NCI-H2081 (cell line): Measurements from ENCODE around the gene ATP10A.

Experiments
- DNase-seq, 2 experiments: peaks; one replicate each; lab custom pipeline; 2025; lab: John Stamatoyannopoulos, UW

Gene ATP10A

DNA sequence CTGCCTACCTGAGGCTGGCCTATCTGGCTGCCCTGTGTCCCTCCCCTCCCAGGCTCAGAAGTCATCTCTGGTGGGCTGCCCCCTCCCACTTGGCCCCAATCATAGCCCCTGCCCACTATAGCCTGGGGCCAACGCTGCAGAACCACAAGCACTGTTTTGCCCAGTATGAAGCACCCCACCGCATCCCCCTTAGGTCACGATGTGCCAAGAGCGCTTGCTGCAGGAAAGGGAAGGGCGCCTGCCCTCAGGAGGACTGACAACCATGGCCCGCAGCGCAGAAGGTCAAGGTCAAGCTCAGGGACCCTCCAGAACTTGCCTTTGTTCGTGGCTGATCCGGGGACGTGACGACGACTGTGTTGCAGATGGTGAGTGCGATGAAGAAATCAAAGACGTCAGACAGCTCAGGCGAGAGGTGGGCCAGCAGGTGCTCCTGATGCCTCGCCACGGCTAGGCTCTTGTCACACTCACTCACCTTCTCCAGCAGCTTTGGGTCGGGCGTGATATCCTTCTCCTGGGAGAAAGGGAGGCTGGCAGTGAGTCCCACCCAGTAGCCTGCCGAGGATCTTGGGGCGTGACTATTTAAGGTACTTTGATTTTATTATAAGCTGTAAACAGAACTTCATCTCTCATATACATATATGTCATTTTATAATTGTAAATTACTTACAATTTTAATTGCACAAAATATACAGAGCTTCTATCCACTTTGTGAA lies 146.6 kb downstream of the ATP10A start:
- no peak for DNase-seq

DNA sequence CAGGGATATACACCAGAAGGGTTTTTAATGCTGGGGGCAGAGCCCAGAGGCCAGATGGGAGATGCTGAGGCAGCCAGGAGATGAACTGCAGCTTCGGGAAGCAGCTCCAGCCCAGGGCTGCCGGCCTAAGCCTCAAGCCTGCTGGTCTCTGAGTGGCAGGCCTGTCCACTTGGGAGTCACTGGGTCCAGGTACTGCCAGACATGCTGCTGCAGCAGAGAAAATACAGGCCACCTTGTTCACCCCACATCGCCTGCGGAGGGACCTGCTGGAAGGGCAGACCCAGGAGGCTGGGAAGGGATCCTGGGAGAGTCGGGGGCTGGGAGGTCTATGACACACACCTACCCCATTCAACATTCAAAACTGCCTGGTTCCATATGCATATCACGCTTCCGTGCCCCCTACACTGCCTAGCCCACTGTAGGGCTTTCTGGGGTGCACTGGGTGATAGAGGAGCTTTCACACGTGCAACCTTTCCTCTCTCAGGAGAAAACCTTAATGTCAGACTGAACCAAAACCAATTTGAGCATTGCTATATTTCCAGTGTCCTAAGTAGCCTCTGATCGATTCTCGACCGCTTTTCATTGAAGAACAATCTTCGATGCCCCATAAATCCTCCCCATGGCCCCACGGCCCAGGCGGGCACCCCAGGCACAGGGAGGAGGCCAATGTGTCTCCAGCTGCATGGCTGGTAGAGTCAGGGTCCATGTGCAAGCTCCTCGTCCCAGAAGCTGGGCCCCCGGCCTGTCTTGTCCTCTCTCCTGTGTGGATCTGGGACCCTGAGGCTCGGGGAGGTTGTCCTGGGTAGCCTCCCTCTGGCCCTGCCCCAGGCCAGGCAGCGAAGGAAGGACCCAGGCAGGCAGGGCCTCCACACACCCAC lies 147.4 kb downstream of the ATP10A start:
- DNase-seq, result no peak

- DNase-seq, result no peak
Measured at GRCh38 chr15:25714538-25714840, 148.6 kb downstream of the ATP10A start.

DNA sequence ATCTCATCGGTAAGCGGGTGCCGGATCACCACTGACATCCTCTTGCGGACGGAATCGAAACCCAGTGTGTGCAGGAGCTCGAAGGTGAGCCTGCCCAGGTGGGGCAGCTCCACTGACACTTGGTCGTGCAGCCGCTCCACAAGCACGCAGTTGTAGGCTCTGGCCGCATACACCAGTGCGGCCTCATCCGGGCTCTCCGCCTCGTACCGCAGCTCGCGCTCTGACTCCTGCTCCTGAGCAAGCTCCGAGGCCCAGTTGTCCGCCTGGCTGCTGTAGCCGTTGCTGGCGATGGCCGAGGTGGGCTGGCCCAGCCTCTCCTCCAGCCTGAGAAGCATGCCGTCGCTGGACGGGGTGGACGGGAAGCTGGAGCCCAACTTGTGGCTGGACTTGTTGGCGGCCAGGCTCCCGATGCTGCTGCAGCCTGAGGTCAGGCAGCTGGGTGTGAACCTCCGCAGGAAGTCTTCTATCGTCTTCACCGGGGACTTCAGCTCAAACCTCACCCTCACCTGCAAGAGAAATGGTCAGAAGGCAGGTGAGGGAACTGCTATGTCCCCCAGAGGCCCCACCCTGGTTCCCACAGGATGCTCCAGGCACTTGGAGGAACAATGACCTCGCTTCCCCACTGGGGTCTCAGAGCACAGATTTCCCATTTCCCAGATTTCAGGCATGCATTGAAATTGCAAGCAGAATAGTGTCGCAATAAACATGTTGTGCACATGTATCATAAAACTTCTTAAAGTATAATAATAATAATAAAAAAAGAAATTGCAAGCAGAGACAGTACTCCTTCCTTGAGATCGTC lies 149.2 kb downstream of the ATP10A start:
- DNase-seq, result no peak

DNA sequence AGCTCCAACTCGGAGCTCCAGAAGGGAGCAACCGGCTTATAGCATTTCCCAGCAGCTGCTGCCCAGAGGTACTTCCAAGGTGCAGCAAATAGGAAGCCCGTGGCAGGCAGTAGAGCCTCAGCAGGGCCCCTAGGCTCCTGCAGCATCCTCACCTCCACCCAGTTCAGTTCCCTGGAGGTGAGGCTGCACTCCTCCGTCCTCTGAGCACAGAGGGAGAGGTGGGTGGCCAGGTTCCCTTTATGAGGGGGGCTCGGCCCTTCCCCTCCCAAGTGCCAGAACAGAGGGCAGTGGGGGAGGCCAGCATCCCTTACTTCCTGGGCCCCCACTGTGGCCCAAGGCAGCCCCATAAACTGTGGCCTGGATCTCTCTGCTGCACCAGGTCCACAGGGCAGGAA lies 150.2 kb downstream of the ATP10A start:
- no peak for DNase-seq

GRCh38 chr15:25712192-25712960 lies 150.8 kb downstream of the ATP10A start:
- no peak for DNase-seq

- DNase-seq, result no peak
Measured at GRCh38 chr15:25711691-25712090, 151.4 kb downstream of the ATP10A start.

DNA sequence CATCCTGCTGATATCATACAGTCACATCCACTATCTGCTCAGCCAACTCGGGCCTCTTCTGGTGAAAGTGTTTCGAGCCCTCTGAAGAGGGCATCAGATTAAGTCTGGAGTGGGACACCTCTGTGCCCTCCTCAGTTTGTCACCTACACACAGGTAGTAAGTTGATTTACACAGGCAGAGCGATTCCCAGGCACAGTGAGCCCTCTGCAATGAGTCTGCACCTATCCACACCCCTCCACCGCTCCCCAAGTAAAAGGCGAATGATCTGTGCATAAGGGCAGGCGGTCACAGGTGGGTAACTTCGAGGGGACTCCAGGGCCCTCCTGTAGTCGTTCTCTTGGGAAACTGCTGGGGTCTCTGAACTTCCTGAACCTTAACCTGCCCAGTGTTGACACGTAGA lies 152.0 kb downstream of the ATP10A start:
- no peak for DNase-seq

DNA sequence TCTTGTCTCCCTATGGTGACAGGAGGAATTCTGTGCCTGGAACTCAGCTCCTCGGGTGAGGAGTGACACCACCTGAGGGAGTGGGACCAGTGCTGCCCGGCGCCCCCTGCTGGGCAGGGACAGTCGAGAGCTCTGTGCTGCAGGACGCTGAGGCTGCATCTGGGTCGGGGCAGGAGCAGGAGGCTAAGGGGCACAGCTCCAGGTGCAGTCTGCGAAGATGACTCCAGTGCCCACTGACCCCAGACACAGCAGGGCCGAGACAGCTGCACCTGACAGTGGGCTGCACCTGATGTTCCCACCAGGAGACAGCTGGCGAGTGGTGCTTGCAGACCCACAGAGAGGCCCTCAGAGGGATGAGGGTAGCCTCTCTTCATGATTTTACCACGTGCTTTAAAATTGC lies 152.9 kb downstream of the ATP10A start:
- no peak for DNase-seq

- DNase-seq, result no peak
Measured at GRCh38 chr15:25709437-25710159, 153.5 kb downstream of the ATP10A start.

- DNase-seq, result no peak
Measured at GRCh38 chr15:25708391-25708790, 154.7 kb downstream of the ATP10A start.

GRCh38 chr15:25707656-25708365 lies 155.3 kb downstream of the ATP10A start:
- no peak for DNase-seq

DNA sequence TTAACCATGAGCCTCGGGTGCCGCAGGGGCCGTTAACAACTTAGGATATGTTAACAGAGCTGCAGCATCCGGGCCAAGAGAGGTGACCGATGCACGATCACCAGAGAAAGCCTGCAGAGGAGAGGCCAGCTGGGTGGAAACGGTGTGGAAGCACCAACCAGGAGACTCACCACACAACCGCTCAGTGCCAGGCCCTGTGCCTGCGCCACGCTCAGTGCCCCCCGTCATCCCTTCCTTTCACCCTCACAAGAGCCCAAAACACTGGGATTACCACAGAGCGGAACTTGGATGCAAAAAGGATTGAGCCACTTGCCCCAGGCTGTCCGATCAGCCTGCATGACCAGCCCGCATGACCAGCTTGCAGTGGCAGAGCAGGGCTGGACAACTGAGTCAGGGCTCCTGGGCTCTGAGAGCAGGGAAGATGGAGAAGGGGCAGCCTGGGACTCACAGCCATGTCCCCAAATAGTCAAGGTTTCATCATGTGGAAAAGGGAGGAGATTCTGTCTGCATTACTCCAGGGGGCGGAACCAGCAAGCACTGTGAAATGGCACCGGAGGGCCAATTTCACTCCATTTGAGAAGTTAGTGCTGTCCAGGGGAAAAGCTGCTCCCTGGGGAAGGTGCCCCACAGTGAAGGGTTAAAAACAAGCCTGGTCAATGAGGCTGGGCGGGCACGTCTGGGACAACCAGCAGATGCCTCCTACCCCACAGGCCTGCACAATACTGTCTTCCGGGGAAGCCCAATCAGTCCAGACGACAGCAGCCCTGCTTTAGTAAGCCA lies 156.8 kb downstream of the ATP10A start:
- no peak for DNase-seq

- DNase-seq, result no peak
Measured at GRCh38 chr15:25705433-25706115, 157.6 kb downstream of the ATP10A start.

GRCh38 chr15:25703726-25704125 lies 159.4 kb downstream of the ATP10A start:
- no peak for DNase-seq

DNA sequence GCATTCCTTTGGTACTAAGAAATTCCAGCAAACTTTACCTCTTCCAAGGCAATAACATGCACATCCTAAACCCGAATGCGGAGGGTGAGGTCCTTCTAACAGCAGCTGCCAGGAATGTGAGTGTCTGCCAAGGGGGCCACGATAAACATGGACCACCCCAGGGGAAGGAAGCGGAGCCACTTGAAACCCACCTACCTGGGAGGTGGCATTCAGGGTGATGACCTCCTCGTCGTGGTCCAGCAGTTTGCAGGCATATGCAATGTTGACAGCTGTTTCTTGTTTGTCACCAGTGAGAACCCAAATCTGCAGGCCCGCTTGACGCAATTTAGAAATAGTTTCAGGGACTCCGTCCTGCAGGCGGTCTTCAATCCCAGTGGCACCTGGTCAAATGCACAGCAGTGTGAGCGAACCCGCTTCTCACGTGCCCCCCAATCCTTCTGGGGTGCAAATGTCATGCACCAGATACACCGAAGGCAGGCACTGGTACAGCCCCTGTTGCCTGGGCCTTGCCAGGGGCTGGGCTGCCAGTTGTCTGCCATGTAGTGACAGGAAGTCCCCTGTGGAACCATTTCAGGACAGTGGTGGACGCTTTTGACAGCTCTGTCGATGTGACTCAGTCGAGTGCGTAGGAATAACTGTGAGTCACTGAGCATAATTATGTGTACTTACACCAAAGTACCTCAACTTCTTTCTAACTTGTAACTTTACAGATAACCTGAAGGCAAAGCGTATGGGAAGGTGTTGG lies 161.2 kb downstream of the ATP10A start:
- no peak for DNase-seq

DNA sequence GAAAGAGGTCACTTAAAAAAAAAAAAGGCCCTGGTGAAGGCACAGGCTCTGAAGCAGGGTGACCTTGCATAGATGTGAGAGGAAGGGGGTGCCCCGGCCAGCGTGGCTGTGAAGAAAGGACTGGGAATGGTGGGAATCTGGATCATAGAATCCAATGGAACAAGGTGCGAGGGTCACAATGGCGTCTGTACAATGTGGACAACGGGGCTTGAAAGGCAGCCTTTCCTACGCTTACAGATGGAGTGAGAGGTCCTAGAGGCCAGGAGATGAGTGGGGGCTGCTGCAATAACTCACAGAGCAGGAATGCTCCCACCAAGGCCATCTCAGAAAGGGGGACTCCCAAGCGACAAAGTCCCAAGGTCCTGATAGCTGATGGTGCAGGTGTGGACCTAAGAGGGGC lies 162.2 kb downstream of the ATP10A start:
- no peak for DNase-seq

DNA sequence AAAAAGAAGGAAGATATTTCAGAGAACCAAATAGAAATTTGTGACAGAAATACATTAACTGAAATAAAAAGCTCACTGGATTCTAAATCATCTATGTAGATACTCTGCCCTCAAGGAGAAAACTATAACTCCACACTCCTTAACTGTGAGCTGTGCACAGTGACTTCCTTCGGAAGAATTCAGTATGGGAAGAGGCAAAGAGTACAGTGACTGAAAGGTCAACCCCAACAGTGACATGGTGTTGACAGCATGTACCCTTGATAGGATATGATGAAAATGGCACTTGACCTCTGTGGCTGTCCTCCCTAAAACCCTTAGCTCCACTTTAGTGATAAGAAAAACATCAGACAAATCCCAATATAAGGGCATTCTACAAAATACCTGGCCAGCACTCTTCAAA lies 165.5 kb downstream of the ATP10A start:
- no peak for DNase-seq
